Panc1 (cell line): ENCODE measurements around the gene ASRGL1. TPM values are rescaled to one million over a fixed set of nuclear protein-coding genes. Genes with fewer than 3 reads are reported as not detected.

Experiments
- ATAC-seq: fragments of 200-7000 bp; cut with Tn5 transposase; 2 replicates; pipeline ENCODE4 v1.9.1; 2020; ENCODE audit warnings: mild to moderate bottlenecking, moderate library complexity
- BruUV-seq: library from RNA; stranded (reverse); fragments of 400-500 nt; replicated peaks from 2 replicates; lab custom pipeline; 2021; lab: Mats Ljungman, UMichigan
- CTCF ChIA-PET: fragments of 300-600 bp; sonication (Branson Sonifier 250); formaldehyde crosslinking; loops from one replicate; lab custom pipeline; 2022; ENCODE audit warnings: antibody characterized with exemption; lab: Charles Lee
- POLR2A ChIA-PET: fragments of 300-600 bp; sonication (Branson Sonifier 250); formaldehyde crosslinking; loops from one replicate; lab custom pipeline; 2022; ENCODE audit warnings: antibody characterized with exemption; lab: Charles Lee
- DNase-seq: peaks from one replicate; pipeline ENCODE4 v3.0.0-alpha.2; 2010; ENCODE audit warnings: low read depth, low spot score
- H3K27ac ChIP-seq: 2 replicates; pipeline ENCODE4 v1.5.1; 2011; ENCODE audit warnings: mild to moderate bottlenecking, low read length, inconsistent platforms
- H3K27me3 ChIP-seq: fragments of 200-500 bp; sonication (Bioruptor generic); 2 replicates; pipeline ENCODE4 v1.6.0; 2014; ENCODE audit warnings: low read length, inconsistent platforms; ENCODE audit not compliant: control insufficient read depth, insufficient read depth
- H3K36me3 ChIP-seq: fragments of 200-500 bp; sonication (Bioruptor generic); 2 replicates; pipeline ENCODE4 v1.5.1; 2014; ENCODE audit warnings: inconsistent platforms, mild to moderate bottlenecking, low read length, moderate library complexity; ENCODE audit not compliant: control insufficient read depth, insufficient read depth
- H3K4me1 ChIP-seq: 2 replicates; pipeline ENCODE4 v1.5.1; 2011; ENCODE audit warnings: inconsistent platforms, mild to moderate bottlenecking, low read length, moderate library complexity; ENCODE audit not compliant: control insufficient read depth, insufficient read depth
- H3K4me3 ChIP-seq, 2 experiments: 2 replicates each; pipeline ENCODE4 v1.5.1; 2011 to 2012; ENCODE audit warnings: low read depth in 2 of 2, low read length in 2 of 2, mild to moderate bottlenecking in 2 of 2, inconsistent platforms in 1 of 2, moderate library complexity in 1 of 2
- H3K9me3 ChIP-seq: fragments of 200-500 bp; sonication (Bioruptor generic); 2 replicates; pipeline ENCODE4 v1.5.1; 2014; ENCODE audit warnings: low read depth, mild to moderate bottlenecking, inconsistent platforms, low read length, moderate library complexity; ENCODE audit not compliant: control insufficient read depth, insufficient read depth
- CTCF ChIP-seq: fragments of 450-650 bp; IDR thresholded peaks from 2 replicates; pipeline ENCODE4 v1.5.1; 2017; ENCODE audit warnings: mild to moderate bottlenecking
- POLR2AphosphoS5 ChIP-seq: IDR thresholded peaks from 2 replicates; pipeline ENCODE4 v1.6.1; 2012; ENCODE audit warnings: mild to moderate bottlenecking, low read depth, low read length, moderate library complexity
- SIN3A ChIP-seq: IDR thresholded peaks from 2 replicates; pipeline ENCODE4 v1.6.1; 2012; ENCODE audit warnings: low read depth, mild to moderate bottlenecking, low read length, moderate library complexity, borderline replicate concordance; ENCODE audit not compliant: insufficient read depth
- TCF7L2 ChIP-seq: IDR thresholded peaks from 2 replicates; pipeline ENCODE4 v1.6.1; 2011; ENCODE audit warnings: mild to moderate bottlenecking, low read depth, low read length, inconsistent platforms
- in situ Hi-C: cut with HindIII; loops from 2 replicates; pipeline ENCODE4 v1.10.0; 2016; ENCODE audit warnings: low sequenced_read_pairs, low pct_unique_long_range_greater_than_20kb
- intact Hi-C: fragments of 100-400 bp; cut with micrococcal nuclease; formaldehyde crosslinking; loops from one replicate; pipeline ENCODE4 v1.10.0; 2022; ENCODE audit not compliant: unreplicated experiment
- total RNA-seq: library from RNA; stranded (reverse); gene quantifications from one replicate; pipeline ENCODE4 v1.2.1, GENCODE V29; 2021; ENCODE audit not compliant: unreplicated experiment
- TF ChIP-seq, protein P1 (sequence below), 2 experiments: IDR thresholded peaks; 2 replicates each; pipeline ENCODE4 v1.6.1; 2011 to 2012; ENCODE audit warnings: low read depth in 2 of 2, control low read depth in 1 of 2, low read length in 1 of 2, mild to moderate bottlenecking in 1 of 2, moderate library complexity in 1 of 2; ENCODE audit not compliant: insufficient read depth in 1 of 2

The ASRGL1 gene
- total RNA-seq, 1 experiment from 2014 or later = 43.2 TPM

DNA sequence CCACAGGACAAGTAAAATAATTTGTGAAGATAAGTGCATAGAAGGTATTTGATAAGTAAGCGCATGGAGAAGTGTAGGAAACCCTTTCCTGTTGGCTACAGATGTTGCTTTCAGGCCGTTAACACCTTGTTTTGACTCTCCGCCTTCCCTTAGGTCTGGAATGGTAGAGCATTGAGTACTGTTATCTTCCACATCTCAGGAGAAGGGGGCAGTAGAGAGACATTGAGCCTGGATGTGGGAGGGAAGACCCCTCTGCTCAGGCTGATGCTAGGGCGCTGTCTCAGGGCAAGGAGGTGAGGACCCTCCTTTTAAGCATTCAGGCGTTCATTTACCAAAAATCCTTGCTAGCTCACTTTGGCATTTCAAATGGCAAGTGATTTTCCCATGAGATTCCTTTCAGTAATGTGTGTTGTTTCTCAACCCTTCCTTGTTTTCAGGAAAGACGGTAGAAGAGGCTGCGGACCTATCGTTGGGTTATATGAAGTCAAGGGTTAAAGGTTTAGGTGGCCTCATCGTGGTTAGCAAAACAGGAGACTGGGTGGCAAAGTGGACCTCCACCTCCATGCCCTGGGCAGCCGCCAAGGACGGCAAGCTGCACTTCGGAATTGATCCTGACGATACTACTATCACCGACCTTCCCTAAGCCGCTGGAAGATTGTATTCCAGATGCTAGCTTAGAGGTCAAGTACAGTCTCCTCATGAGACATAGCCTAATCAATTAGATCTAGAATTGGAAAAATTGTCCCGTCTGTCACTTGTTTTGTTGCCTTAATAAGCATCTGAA is 54.6 kb downstream of the ASRGL1 start:
- in situ Hi-C loops = no loop called here
- H3K27ac ChIP-seq = peak overlapping the region; percentile 7; the same call in 1 of the 2 replicates

DNA sequence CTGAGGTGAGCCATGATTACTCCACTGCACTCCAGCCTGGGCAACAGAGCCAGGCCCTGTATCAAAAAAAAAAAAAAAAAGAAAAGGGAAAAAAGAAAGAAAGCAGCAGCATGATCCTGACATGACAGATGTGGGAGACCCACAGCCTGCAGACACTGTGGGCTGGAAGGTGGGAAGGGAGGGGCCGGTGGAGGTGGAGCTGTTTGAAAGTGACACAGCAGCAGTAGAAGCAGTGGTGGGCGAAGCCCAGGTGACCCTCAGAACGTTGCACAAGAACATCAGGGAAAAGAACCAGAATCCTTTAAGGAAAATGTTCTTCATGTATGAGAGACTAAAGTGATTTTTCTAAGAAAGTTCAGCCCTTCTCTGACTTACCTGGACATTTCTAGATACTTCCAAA is 55.3 kb downstream of the ASRGL1 start:
- intact Hi-C loops = loop anchor here (10.0 kb wide), 1 partner anchor 152 kb away; the partner anchor contains the start of gene AHNAK
- ChIA-PET POLR2A (no interaction called here), CTCF (interaction anchor here (0.5 to 2.8 kb wide), 3 partner anchors 16 to 192 kb away, joined by 3 to 11 read pairs (median 4); no protein-coding TSS in a partner anchor)
- peaks cover 23% of the 10 kb centered on the region for H3K4me1 ChIP-seq
- no peaks in the 10 kb centered on the region for H3K36me3 ChIP-seq
- in situ Hi-C loops = no loop called here
- no TSS peak for BruUV-seq
- peak overlapping the region; percentile 55; the same call in 1 of the 2 replicates for H3K27ac ChIP-seq
- no peaks in the 10 kb centered on the region for H3K27me3 ChIP-seq
- ATAC-seq (no peak), DNase-seq (no peak)
- TF ChIP-seq CTCF (no peak), SIN3A (no peak), TCF7L2 (no peak), POLR2AphosphoS5 (no peak)
- TF ChIP-seq, protein P1, sequence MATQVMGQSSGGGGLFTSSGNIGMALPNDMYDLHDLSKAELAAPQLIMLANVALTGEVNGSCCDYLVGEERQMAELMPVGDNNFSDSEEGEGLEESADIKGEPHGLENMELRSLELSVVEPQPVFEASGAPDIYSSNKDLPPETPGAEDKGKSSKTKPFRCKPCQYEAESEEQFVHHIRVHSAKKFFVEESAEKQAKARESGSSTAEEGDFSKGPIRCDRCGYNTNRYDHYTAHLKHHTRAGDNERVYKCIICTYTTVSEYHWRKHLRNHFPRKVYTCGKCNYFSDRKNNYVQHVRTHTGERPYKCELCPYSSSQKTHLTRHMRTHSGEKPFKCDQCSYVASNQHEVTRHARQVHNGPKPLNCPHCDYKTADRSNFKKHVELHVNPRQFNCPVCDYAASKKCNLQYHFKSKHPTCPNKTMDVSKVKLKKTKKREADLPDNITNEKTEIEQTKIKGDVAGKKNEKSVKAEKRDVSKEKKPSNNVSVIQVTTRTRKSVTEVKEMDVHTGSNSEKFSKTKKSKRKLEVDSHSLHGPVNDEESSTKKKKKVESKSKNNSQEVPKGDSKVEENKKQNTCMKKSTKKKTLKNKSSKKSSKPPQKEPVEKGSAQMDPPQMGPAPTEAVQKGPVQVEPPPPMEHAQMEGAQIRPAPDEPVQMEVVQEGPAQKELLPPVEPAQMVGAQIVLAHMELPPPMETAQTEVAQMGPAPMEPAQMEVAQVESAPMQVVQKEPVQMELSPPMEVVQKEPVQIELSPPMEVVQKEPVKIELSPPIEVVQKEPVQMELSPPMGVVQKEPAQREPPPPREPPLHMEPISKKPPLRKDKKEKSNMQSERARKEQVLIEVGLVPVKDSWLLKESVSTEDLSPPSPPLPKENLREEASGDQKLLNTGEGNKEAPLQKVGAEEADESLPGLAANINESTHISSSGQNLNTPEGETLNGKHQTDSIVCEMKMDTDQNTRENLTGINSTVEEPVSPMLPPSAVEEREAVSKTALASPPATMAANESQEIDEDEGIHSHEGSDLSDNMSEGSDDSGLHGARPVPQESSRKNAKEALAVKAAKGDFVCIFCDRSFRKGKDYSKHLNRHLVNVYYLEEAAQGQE (IDR thresholded peaks at IDR 0.05; ENCODE audit: insufficient read depth in 1 of 2, low read depth in 2 of 2, low read length in 1 of 2) = no peak
- H3K9me3 ChIP-seq = no peaks in the 10 kb centered on the region
- no peak overlapping the region for H3K4me3 ChIP-seq

More for the DNA sequence above, 54.6 kb downstream of the ASRGL1 start:
- DNase-seq = no peak
- H3K9me3 ChIP-seq = no peaks in the 10 kb centered on the region
- CTCF ChIA-PET = interaction anchor here (0.6 to 0.9 kb wide), 2 partner anchors 82 to 192 kb away, joined by 3 read pairs; no protein-coding TSS in a partner anchor
- no peak for TF ChIP-seq POLR2AphosphoS5
- TF ChIP-seq CTCF = 0 out of 2 replicates have a peak, but pooled peaks have one; percentile 37
- TF ChIP-seq SIN3A = no peak
- TF ChIP-seq, protein P1 (IDR thresholded peaks at IDR 0.05; ENCODE audit: insufficient read depth in 1 of 2, low read depth in 2 of 2, low read length in 1 of 2) = no peak
- H3K27me3 ChIP-seq = no peaks in the 10 kb centered on the region
- no peak overlapping the region for H3K4me3 ChIP-seq
- no peak for ATAC-seq
- peaks cover 23% of the 10 kb centered on the region for H3K4me1 ChIP-seq
- intact Hi-C loops = loop anchor here (10.0 kb wide), 1 partner anchor 153 kb away; the partner anchor contains the start of gene AHNAK
- POLR2A ChIA-PET = no interaction called here
- no peaks in the 10 kb centered on the region for H3K36me3 ChIP-seq
- no TSS peak for BruUV-seq
